HepG2 (cell line): Measurements from ENCODE around the gene PLD6. TPM values are rescaled to one million over a fixed set of nuclear protein-coding genes. Genes with fewer than 3 reads are reported as not detected.

ENCODE experiments used
- ATAC-seq: fragments of 200-7000 bp; cut with Tn5 transposase; 3 replicates; pipeline ENCODE4 v1.9.1; 2020; ENCODE audit warnings: mild to moderate bottlenecking, moderate library complexity
- BruUV-seq: library from RNA; stranded (reverse); fragments of 400-500 nt; replicated peaks from 2 replicates; lab custom pipeline; 2021; lab: Mats Ljungman, UMichigan
- CTCF ChIA-PET: fragments of 300-600 bp; formaldehyde crosslinking; extraction: SDS; loops from one replicate; lab custom pipeline; 2021; ENCODE audit warnings: low total read pairs, inconsistent platforms, low intra/inter-chr PET ratio; lab: Yijun Ruan, JAX
- POLR2A ChIA-PET: fragments of 350-600 bp; sonication (Branson Sonifier 250); formaldehyde crosslinking; loops from one replicate; lab custom pipeline; 2020; ENCODE audit warnings: antibody characterized with exemption, inconsistent platforms; lab: Yijun Ruan, JAX
- DNase-seq: peaks from one replicate; pipeline ENCODE4 v3.0.0-alpha.2; 2015; ENCODE audit warnings: low spot score
- FAIRE-seq: peaks from 3 replicates; lab custom pipeline; 2011; peaks lifted over from hg19 to GRCh38; lab: Jason Lieb, UNC
- H2AFZ ChIP-seq: one replicate; pipeline ENCODE4 v1.6.1; 2011; ENCODE audit warnings: low read length, inconsistent platforms
- H3K27ac ChIP-seq: fragments of 300-600 bp; 3 replicates; pipeline ENCODE4 v1.8.0; 2011; ENCODE audit warnings: mixed run types, mild to moderate bottlenecking, mixed read lengths, low read length, inconsistent platforms; ENCODE audit not compliant: insufficient read depth; ENCODE audit errors: extremely low read length
- H3K27me3 ChIP-seq, 2 experiments: fragments of 200-600 bp in 1 of 2; 2 replicates in 1 of 2; 3 replicates in 1 of 2; pipeline versions ENCODE4 v1.6.0 to v1.8.0; 2011; ENCODE audit warnings: low read length in 2 of 2, mild to moderate bottlenecking in 2 of 2, moderate library complexity in 2 of 2, inconsistent platforms in 1 of 2; ENCODE audit not compliant: insufficient read depth in 2 of 2, control insufficient read depth in 1 of 2
- H3K36me3 ChIP-seq, 2 experiments: fragments of 200-600 bp in 1 of 2; replicated peaks in 1 of 2; 2 replicates in 1 of 2; 3 replicates in 1 of 2; pipeline versions ENCODE4 v1.5.1 to v1.8.0; 2011; ENCODE audit warnings: low read length in 2 of 2, inconsistent platforms in 1 of 2; ENCODE audit not compliant: insufficient read depth in 2 of 2, control insufficient read depth in 1 of 2
- H3K4me1 ChIP-seq: 2 replicates; pipeline ENCODE4 v1.5.1; 2012; ENCODE audit warnings: low read length, inconsistent platforms; ENCODE audit not compliant: insufficient read depth
- H3K4me2 ChIP-seq: 2 replicates; pipeline ENCODE4 v1.6.0; 2011; ENCODE audit warnings: low read depth, low read length, inconsistent platforms
- H3K4me3 ChIP-seq, 3 experiments: fragments of 200-600 bp in 1 of 3; sonication (generic), shearing (Covaris generic) in 1 of 3; replicated peaks in 1 of 3; 2 replicates each; pipeline ENCODE4 v1.5.1; 2011 to 2016; ENCODE audit warnings: low read length in 3 of 3, inconsistent platforms in 2 of 3, low read depth in 2 of 3, mild to moderate bottlenecking in 2 of 3, control low read depth in 1 of 3, mixed read lengths in 1 of 3; ENCODE audit not compliant: insufficient read depth in 1 of 3
- H3K79me2 ChIP-seq: one replicate; pipeline ENCODE4 v1.6.1; 2011; ENCODE audit warnings: low read length, inconsistent platforms; ENCODE audit not compliant: insufficient read depth
- H3K9ac ChIP-seq: 2 replicates; pipeline ENCODE4 v1.6.0; 2011; ENCODE audit warnings: mild to moderate bottlenecking, low read depth, low read length, inconsistent platforms; ENCODE audit not compliant: insufficient read depth
- H3K9me3 ChIP-seq: 2 replicates; pipeline ENCODE4 v1.5.1; 2012; ENCODE audit warnings: mild to moderate bottlenecking, low read length
- H4K20me1 ChIP-seq: 2 replicates; pipeline ENCODE4 v1.6.0; 2011; ENCODE audit warnings: inconsistent platforms, mild to moderate bottlenecking, low read length, moderate library complexity; ENCODE audit not compliant: insufficient read depth
- FOXK2 ChIP-seq: fragments of 450-650 bp; IDR thresholded peaks from 2 replicates; pipeline ENCODE4 v1.6.1; 2016
- HNF4A ChIP-seq: sonication (generic); formaldehyde crosslinking; IDR thresholded peaks from 2 replicates; pipeline ENCODE4 v1.4.0; 2020; ENCODE audit warnings: missing genetic modification reagents
- HOXD1 ChIP-seq: sonication (generic); formaldehyde crosslinking; IDR thresholded peaks from 2 replicates; pipeline ENCODE4 v1.5.0; 2020; ENCODE audit warnings: missing genetic modification reagents
- JUND ChIP-seq: sonication (generic); formaldehyde crosslinking; IDR thresholded peaks from 2 replicates; pipeline ENCODE4 v1.8.0; 2022; ENCODE audit warnings: mild to moderate bottlenecking, missing genetic modification reagents
- MYPOP ChIP-seq: sonication (generic); formaldehyde crosslinking; IDR thresholded peaks from 2 replicates; pipeline ENCODE4 v1.8.1; 2023; ENCODE audit warnings: mild to moderate bottlenecking, moderate library complexity, missing genetic modification reagents
- POLR2G ChIP-seq: fragments of 200-400 bp; formaldehyde crosslinking; IDR thresholded peaks from 2 replicates; pipeline ENCODE4 v1.6.1; 2018; ENCODE audit warnings: mild to moderate bottlenecking, low read depth, low read length, moderate library complexity
- RAD21 ChIP-seq: fragments of 450-650 bp; formaldehyde crosslinking; IDR thresholded peaks from 2 replicates; pipeline ENCODE4 v1.5.0; 2020; ENCODE audit warnings: mild to moderate bottlenecking
- REL ChIP-seq: sonication (generic); formaldehyde crosslinking; conservative IDR thresholded peaks from 2 replicates; pipeline ENCODE4 v1.8.0; 2022; ENCODE audit warnings: mild to moderate bottlenecking, missing genetic modification reagents, moderate library complexity
- TCF7L2 ChIP-seq: IDR thresholded peaks from 2 replicates; pipeline ENCODE4 v1.6.1; 2011; ENCODE audit warnings: mild to moderate bottlenecking, low read depth, low read length, moderate library complexity
- TEF ChIP-seq: sonication (generic); formaldehyde crosslinking; IDR thresholded peaks from 2 replicates; pipeline ENCODE4 v1.5.0; 2020; ENCODE audit warnings: missing genetic modification reagents
- ZBTB10 ChIP-seq: sonication (generic); formaldehyde crosslinking; IDR thresholded peaks from 2 replicates; pipeline ENCODE4 v1.4.0; 2020; ENCODE audit warnings: missing genetic modification reagents, borderline replicate concordance
- ZBTB3 ChIP-seq: sonication (generic); formaldehyde crosslinking; IDR thresholded peaks from 2 replicates; pipeline ENCODE4 v1.4.0; 2020; ENCODE audit warnings: low read depth, mild to moderate bottlenecking, moderate library complexity, missing genetic modification reagents, borderline replicate concordance
- ZMYM4 ChIP-seq: sonication (generic); formaldehyde crosslinking; IDR thresholded peaks from 2 replicates; pipeline ENCODE4 v1.8.1; 2023; ENCODE audit warnings: mild to moderate bottlenecking, missing genetic modification reagents
- ZNF501 ChIP-seq: sonication (generic); formaldehyde crosslinking; IDR thresholded peaks from 2 replicates; pipeline ENCODE4 v1.5.1; 2020; ENCODE audit warnings: mild to moderate bottlenecking, moderate library complexity, missing genetic modification reagents
- ZNF678 ChIP-seq: sonication (generic); formaldehyde crosslinking; IDR thresholded peaks from 2 replicates; pipeline ENCODE4 v1.4.0; 2020; ENCODE audit warnings: mild to moderate bottlenecking, missing genetic modification reagents
- ZNF768 ChIP-seq: sonication (generic); formaldehyde crosslinking; IDR thresholded peaks from 2 replicates; pipeline ENCODE4 v1.4.0; 2020; ENCODE audit warnings: missing genetic modification reagents
- WGBS: methylation state at CpG from one replicate; pipeline ENCODE4 v1.1.6; 2017; ENCODE audit warnings: low lambda C conversion rate; 5-methylcytosine and 5-hydroxymethylcytosine counted together
- in situ Hi-C: cut with HindIII; loops from 2 replicates; pipeline ENCODE4 v1.10.0; 2017; ENCODE audit warnings: low pct_unique_long_range_greater_than_20kb; ENCODE audit not compliant: extremely low pct_ligation_motif_present
- intact Hi-C: fragments of 100-400 bp; cut with micrococcal nuclease; formaldehyde crosslinking; loops from one replicate; pipeline ENCODE4 v1.10.0; 2022; ENCODE audit not compliant: unreplicated experiment
- polyA plus RNA-seq, 8 experiments: library from polyadenylated mRNA; depleted of rRNA in 3 of 8; stranded (reverse) in 7 of 8; unstranded in 1 of 8; fragments of >200 nt; fragmentation: Illumina TruSeq in 4 of 8; extraction: Trizol in 4 of 8; gene quantifications; 2 replicates each; pipeline versions ENCODE4 v1.2.1 to v1.2.3, GENCODE V29; 2011 to 2016; ENCODE audit warnings: low read depth in 4 of 8, missing spikeins in 1 of 8, mixed read lengths in 1 of 8; ENCODE audit not compliant: insufficient read depth in 1 of 8
- total RNA-seq, 5 experiments: library from RNA; depleted of rRNA; stranded (reverse); fragments of >200 nt; fragmentation: Illumina TruSeq; extraction: Trizol; gene quantifications; 2 replicates each; pipeline ENCODE4 v1.2.3, GENCODE V29; 2016; ENCODE audit warnings: low read depth in 1 of 5

The PLD6 gene
- total and polyA plus RNA-seq, 2 of the 13 experiments (the other 11 are each of a cell fraction or from before 2014, with no cell fraction given), result 5.2 to 11.4 TPM

GRCh38 chr17:17153071-17153470 lies 53.1 kb downstream of the PLD6 start:
- Histone ChIP-seq H3K4me3 (no peak overlapping the region), H3K9ac (no peak overlapping the region), H3K27ac (no peak overlapping the region), H3K4me1 (0 out of 2 replicates have a peak, but pooled peaks cover 5% of the 10 kb centered on the region), H3K4me2 (no peak overlapping the region), H3K27me3 (no peaks in the 10 kb centered on the region)
- FAIRE-seq, result no peak
- CTCF ChIA-PET, result no interaction called here
- no peak for ATAC-seq
- intact Hi-C loops (no loop called here), in situ Hi-C loops (no loop called here)
- no peak for TF ChIP-seq RAD21 (CRISPR knock-in tag)
- TF ChIP-seq ZBTB10, result no peak
- TF ChIP-seq REL (CRISPR knock-in tag), result no peak
- TF ChIP-seq HNF4A (CRISPR knock-in tag), result no peak
- TF ChIP-seq JUND (CRISPR knock-in tag), result no peak
- TF ChIP-seq ZNF768 (CRISPR knock-in tag), result no peak
- no peak for TF ChIP-seq ZNF501 (CRISPR knock-in tag)
- no peak for TF ChIP-seq ZMYM4
- TF ChIP-seq TEF (CRISPR knock-in tag), result no peak
- TF ChIP-seq FOXK2, result no peak
- TF ChIP-seq POLR2G, result no peak
- no peak for TF ChIP-seq ZNF678 (CRISPR knock-in tag)
- no peak for TF ChIP-seq HOXD1 (CRISPR knock-in tag)
- TF ChIP-seq TCF7L2, result no peak
- TF ChIP-seq MYPOP (CRISPR knock-in tag), result no peak
- TF ChIP-seq ZBTB3 (CRISPR knock-in tag), result no peak
- TF ChIP-seq, all 625 proteins: peak for 0
- Histone ChIP-seq H4K20me1 (no peaks in the 10 kb centered on the region), H3K79me2 (no peaks in the 10 kb centered on the region), H3K9me3 (no peaks in the 10 kb centered on the region), H3K36me3 (peaks cover 19 to 62% of the 10 kb centered on the region in 2 experiments), H2AFZ (no peak overlapping the region)
- no peak for DNase-seq
- POLR2A ChIA-PET, result no interaction called here
- WGBS, result 100% methylated on average over 3 of the region's 9 CpGs
- BruUV-seq, result no TSS peak
